GM12878 (cell line): ENCODE results near the gene AOAH. TPM values are rescaled to one million over a fixed set of nuclear protein-coding genes. Genes with fewer than 3 reads are reported as not detected.

Experiments
- ATAC-seq: fragments of 200-7000 bp; cut with Tn5 transposase; 3 replicates; pipeline ENCODE4 v1.9.1; 2020; ENCODE audit warnings: mild to moderate bottlenecking, moderate library complexity
- BruUV-seq: library from RNA; stranded (reverse); fragments of 400-500 nt; replicated peaks from 2 replicates; lab custom pipeline; 2021; lab: Mats Ljungman, UMichigan
- CTCF ChIA-PET: fragments of 300-600 bp; sonication (Branson Sonifier 250); formaldehyde crosslinking; extraction: SDS; loops from one replicate; lab custom pipeline; 2021; ENCODE audit warnings: inconsistent platforms; lab: Yijun Ruan, JAX
- POLR2A ChIA-PET: fragments of 350-600 bp; formaldehyde crosslinking; extraction: SDS; loops from one replicate; lab custom pipeline; 2021; ENCODE audit warnings: inconsistent platforms; lab: Charles Lee
- RAD21 ChIA-PET: fragments of 300-600 bp; sonication (Branson Sonifier 250); formaldehyde crosslinking; loops from one replicate; lab custom pipeline; 2023; ENCODE audit warnings: antibody characterized with exemption; ENCODE audit not compliant: unreplicated experiment; lab: Charles Lee
- SMC1A ChIA-PET: fragments of 300-600 bp; sonication (Branson Sonifier 250); formaldehyde crosslinking; loops from one replicate; lab custom pipeline; 2023; ENCODE audit not compliant: unreplicated experiment, uncharacterized antibody; lab: Charles Lee
- DNase-seq: peaks from one replicate; pipeline ENCODE4 v3.0.0-alpha.2; 2011; ENCODE audit warnings: low read depth, low spot score
- FAIRE-seq: peaks from 3 replicates; lab custom pipeline; 2011; peaks lifted over from hg19 to GRCh38; lab: Jason Lieb, UNC
- H2AFZ ChIP-seq: 2 replicates; pipeline ENCODE4 v1.6.0; 2011; ENCODE audit warnings: low read depth, low read length, control low read depth; ENCODE audit not compliant: control insufficient read depth
- H3K27ac ChIP-seq: 2 replicates; pipeline ENCODE4 v1.5.1; 2011; ENCODE audit warnings: control low read depth; ENCODE audit not compliant: control insufficient read depth, insufficient read depth
- H3K27me3 ChIP-seq, 2 experiments: replicated peaks in 1 of 2; 2 replicates each; pipeline versions ENCODE4 v1.6.0 to v1.6.1; 2011; ENCODE audit warnings: low read length in 1 of 2; ENCODE audit not compliant: control insufficient read depth in 2 of 2, insufficient read depth in 2 of 2
- H3K36me3 ChIP-seq, 2 experiments: 2 replicates each; pipeline ENCODE4 v1.5.1; 2011; ENCODE audit warnings: low read length in 1 of 2; ENCODE audit not compliant: control insufficient read depth in 2 of 2, insufficient read depth in 2 of 2
- H3K4me1 ChIP-seq: 2 replicates; pipeline ENCODE4 v1.6.1; 2011; ENCODE audit warnings: mild to moderate bottlenecking, low read length, moderate library complexity, mixed read lengths; ENCODE audit not compliant: control insufficient read depth, insufficient read depth
- H3K4me2 ChIP-seq: 2 replicates; pipeline ENCODE4 v1.6.0; 2011; ENCODE audit warnings: control low read depth; ENCODE audit not compliant: control insufficient read depth, insufficient read depth
- H3K4me3 ChIP-seq: fragments of 200-600 bp; sonication (generic); 2 replicates; pipeline ENCODE4 v1.5.1; 2016
- H3K79me2 ChIP-seq: 2 replicates; pipeline ENCODE4 v1.6.0; 2011; ENCODE audit warnings: low read length; ENCODE audit not compliant: control insufficient read depth, insufficient read depth
- H3K9ac ChIP-seq: 2 replicates; pipeline ENCODE4 v1.8.0; 2011; ENCODE audit warnings: low read length, control low read depth, mixed read lengths; ENCODE audit not compliant: control insufficient read depth, insufficient read depth
- H3K9me3 ChIP-seq: replicated peaks from 3 replicates; pipeline ENCODE4 v1.5.1; 2011; ENCODE audit warnings: mild to moderate bottlenecking, low read length; ENCODE audit not compliant: control insufficient read depth, insufficient read depth
- H4K20me1 ChIP-seq: 2 replicates; pipeline ENCODE4 v1.6.0; 2011; ENCODE audit not compliant: control insufficient read depth, insufficient read depth
- ATF2 ChIP-seq: IDR thresholded peaks from 2 replicates; pipeline ENCODE4 v1.6.1; 2012; ENCODE audit warnings: low read length, inconsistent platforms
- E2F4 ChIP-seq: IDR thresholded peaks from 2 replicates; pipeline ENCODE4 v1.6.1; 2012; ENCODE audit warnings: low read depth, low read length, improper control_type of control experiment
- HDGF ChIP-seq: fragments of 450-650 bp; IDR thresholded peaks from 2 replicates; pipeline ENCODE4 v1.6.1; 2016; ENCODE audit warnings: antibody characterized with exemption
- IRF5 ChIP-seq: fragments of 450-650 bp; IDR thresholded peaks from 2 replicates; pipeline ENCODE4 v1.6.1; 2017; ENCODE audit warnings: borderline replicate concordance
- JUND ChIP-seq: IDR thresholded peaks from 2 replicates; pipeline ENCODE4 v1.6.1; 2012; ENCODE audit warnings: low read depth, mild to moderate bottlenecking, low read length, improper control_type of control experiment, moderate library complexity
- MAX ChIP-seq: IDR thresholded peaks from 2 replicates; pipeline ENCODE4 v1.6.1; 2012; ENCODE audit warnings: low read depth, low read length, improper control_type of control experiment
- MEF2B ChIP-seq: fragments of 450-650 bp; IDR thresholded peaks from 2 replicates; pipeline ENCODE4 v1.6.1; 2018; ENCODE audit warnings: mild to moderate bottlenecking, moderate library complexity; ENCODE audit not compliant: partially characterized antibody, poor library complexity, severe bottlenecking
- PAX8 ChIP-seq: fragments of 450-650 bp; IDR thresholded peaks from 2 replicates; pipeline ENCODE4 v1.6.1; 2017; ENCODE audit warnings: mild to moderate bottlenecking, moderate library complexity
- PBX3 ChIP-seq: IDR thresholded peaks from 2 replicates; pipeline ENCODE4 v1.6.1; 2011; ENCODE audit warnings: mild to moderate bottlenecking, low read depth, low read length, moderate library complexity; ENCODE audit not compliant: insufficient replicate concordance
- RB1 ChIP-seq: fragments of 450-650 bp; formaldehyde crosslinking; IDR thresholded peaks from 2 replicates; pipeline ENCODE4 v1.6.1; 2017; ENCODE audit warnings: mild to moderate bottlenecking, borderline replicate concordance
- RELA ChIP-seq: fragments of 450-650 bp; IDR thresholded peaks from 2 replicates; pipeline ENCODE4 v1.8.0; 2014; ENCODE audit warnings: borderline replicate concordance; ENCODE audit not compliant: partially characterized antibody
- WGBS: methylation state at CpG from one replicate; pipeline ENCODE4 v1.1.6; 2016; ENCODE audit warnings: low lambda C conversion rate; ENCODE audit not compliant: insufficient replicate concordance, insufficient coverage; ENCODE audit errors: missing lambda C conversion rate; 5-methylcytosine and 5-hydroxymethylcytosine counted together
- in situ Hi-C: fragments of 300-500 bp; cut with MboI; formaldehyde crosslinking; loops from 9 replicates; pipeline ENCODE4 v1.14.3; 2018; ENCODE audit warnings: mixed read lengths
- intact Hi-C: fragments of 100-400 bp; cut with micrococcal nuclease; formaldehyde crosslinking; loops from one replicate; pipeline ENCODE4 v1.14.2; 2022; ENCODE audit not compliant: unreplicated experiment
- polyA plus RNA-seq, 11 experiments: library from polyadenylated mRNA; depleted of rRNA in 4 of 11; unstranded in 6 of 11; stranded (reverse) in 5 of 11; fragments of >200 nt; fragmentation: Nextera tagmentation in 4 of 11; fragmentation: Illumina TruSeq in 1 of 11; extraction: Ambion mirVana in 4 of 11; extraction: Trizol in 1 of 11; gene quantifications; 1 replicate in 1 of 11; 2 replicates in 10 of 11; pipeline versions ENCODE4 v1.2.1 to v1.2.3, GENCODE V29; 2011 to 2016; ENCODE audit warnings: inconsistent platforms in 2 of 11, missing spikeins in 2 of 11, low read depth in 1 of 11
- total RNA-seq, 4 experiments: library from RNA; depleted of rRNA in 3 of 4; stranded (reverse); fragments of >200 nt in 3 of 4; fragmentation: Illumina TruSeq in 1 of 4; extraction: Trizol in 1 of 4; gene quantifications; 2 replicates each; pipeline versions ENCODE4 v1.2.1 to v1.2.3, GENCODE V29; 2013 to 2021

Gene AOAH
- total and polyA plus RNA-seq, 10 of the 15 experiments (the other 5 are each of a cell fraction or from before 2014, with no cell fraction given), result 0.32 to 2.8 (median 1.4) TPM

- Histone ChIP-seq H3K9ac (no peak overlapping the region), H3K36me3 (no peaks in the 10 kb centered on the region), H3K4me3 (no peak overlapping the region), H3K79me2 (no peaks in the 10 kb centered on the region), H3K27me3 (peaks cover 0 to 6% of the 10 kb centered on the region in 2 experiments; a peak in 1 of 4 replicates), H3K27ac (no peak overlapping the region), H3K9me3 (no peaks in the 10 kb centered on the region), H3K4me2 (no peak overlapping the region), H4K20me1 (no peaks in the 10 kb centered on the region), H2AFZ (no peak overlapping the region), H3K4me1 (no peaks in the 10 kb centered on the region)
- BruUV-seq, result no TSS peak
- intact Hi-C loops, result loop anchor here (5.0 kb wide), 1 partner anchor 509 kb away; no protein-coding TSS in a partner anchor
- no peak for TF ChIP-seq PBX3
- TF ChIP-seq E2F4, result no peak
- TF ChIP-seq IRF5, result no peak
- no peak for TF ChIP-seq ATF2
- no peak for TF ChIP-seq PAX8
- no peak for TF ChIP-seq HDGF
- no peak for TF ChIP-seq JUND
- TF ChIP-seq RELA, result no peak
- TF ChIP-seq MAX, result no peak
- TF ChIP-seq RB1, result no peak
- no peak for TF ChIP-seq MEF2B
- WGBS, result 71% methylated on average over 6 of the region's 6 CpGs
- ChIA-PET CTCF (interaction anchor here (1.0 to 4.7 kb wide), 5 partner anchors 11 to 526 kb away, joined by 3 to 31 read pairs (median 4); no protein-coding TSS in a partner anchor), POLR2A (no interaction called here), RAD21 (interaction anchor here (1.0 kb wide), 1 partner anchor 508 kb away, joined by 3 read pairs; no protein-coding TSS in a partner anchor), SMC1A (interaction anchor here (2.0 kb wide), 1 partner anchor 9 kb away, joined by 7 read pairs; no protein-coding TSS in a partner anchor)
- FAIRE-seq, result no peak
- in situ Hi-C loops, result loop anchor here (10.0 kb wide), 1 partner anchor 521 kb away; no protein-coding TSS in a partner anchor
- no peak for DNase-seq
- no peak for ATAC-seq
Measured at GRCh38 chr7:36673703-36674102, 50.6 kb downstream of the AOAH start.
